H1 (cell line): ENCODE data around the gene KHDRBS1. TPM values are rescaled to one million over a fixed set of nuclear protein-coding genes. Genes with fewer than 3 reads are reported as not detected.

Source experiments
- CTCF ChIA-PET: fragments of 300-600 bp; sonication (Branson Sonifier 250); formaldehyde crosslinking; loops from one replicate; lab custom pipeline; 2021; ENCODE audit not compliant: partially characterized antibody; lab: Charles Lee
- POLR2A ChIA-PET: fragments of 300-600 bp; sonication (Branson Sonifier 250); formaldehyde crosslinking; loops from one replicate; lab custom pipeline; 2021; ENCODE audit warnings: inconsistent platforms; ENCODE audit not compliant: partially characterized antibody; lab: Charles Lee
- DNase-seq, 2 experiments: peaks; one replicate each; pipeline versions ENCODE4 v3.0.0 to v3.0.0-alpha.2; 2010 to 2022; ENCODE audit warnings: low spot score in 2 of 2, low read depth in 1 of 2, mixed read lengths in 1 of 2
- FAIRE-seq: peaks from 2 replicates; lab custom pipeline; 2011; peaks lifted over from hg19 to GRCh38; lab: Jason Lieb, UNC
- H2AFZ ChIP-seq: 2 replicates; pipeline ENCODE4 v1.8.1; 2012; ENCODE audit warnings: low read length, inconsistent platforms
- H2AK5ac ChIP-seq: 2 replicates; pipeline ENCODE4 v1.6.1; 2013; ENCODE audit warnings: low read depth, low read length
- H2BK120ac ChIP-seq: replicated peaks from 2 replicates; pipeline ENCODE3; 2013; ENCODE audit warnings: low read depth, low read length, inconsistent platforms
- H2BK12ac ChIP-seq: 2 replicates; pipeline ENCODE4 v1.6.1; 2013; ENCODE audit warnings: low read depth, low read length
- H2BK15ac ChIP-seq: 2 replicates; pipeline ENCODE4 v1.6.1; 2013; ENCODE audit warnings: low read length
- H2BK20ac ChIP-seq: 2 replicates; pipeline ENCODE4 v1.6.1; 2013; ENCODE audit warnings: low read length
- H2BK5ac ChIP-seq: 2 replicates; pipeline ENCODE4 v1.6.1; 2013; ENCODE audit warnings: low read depth, low read length
- H3K14ac ChIP-seq: 2 replicates; pipeline ENCODE4 v1.6.1; 2013; ENCODE audit warnings: inconsistent platforms; ENCODE audit not compliant: insufficient read length
- H3K18ac ChIP-seq: 2 replicates; pipeline ENCODE4 v1.6.1; 2013; ENCODE audit warnings: low read length; ENCODE audit errors: extremely low read depth
- H3K23ac ChIP-seq: 2 replicates; pipeline ENCODE4 v1.6.1; 2013; ENCODE audit warnings: inconsistent platforms; ENCODE audit not compliant: insufficient read length
- H3K23me2 ChIP-seq: 2 replicates; pipeline ENCODE4 v1.6.1; 2013; ENCODE audit warnings: low read depth, low read length
- H3K27ac ChIP-seq: 2 replicates; pipeline ENCODE4 v1.6.1; 2011; ENCODE audit warnings: low read depth, low read length, inconsistent platforms
- H3K27me3 ChIP-seq, 4 experiments: replicated peaks in 1 of 4; 1 replicate in 1 of 4; 2 replicates in 3 of 4; pipeline versions ENCODE4 v1.6.1 to v1.8.1; 2011 to 2013; ENCODE audit warnings: low read length in 3 of 4, mild to moderate bottlenecking in 3 of 4, inconsistent platforms in 2 of 4, mixed read lengths in 2 of 4, moderate library complexity in 1 of 4; ENCODE audit not compliant: control insufficient read depth in 3 of 4, insufficient read depth in 3 of 4; ENCODE audit errors: extremely low read depth in 1 of 4
- H3K36me3 ChIP-seq, 4 experiments: 2 replicates each; pipeline versions ENCODE4 v1.6.1 to v1.8.1; 2011 to 2013; ENCODE audit warnings: mild to moderate bottlenecking in 4 of 4, low read length in 3 of 4, moderate library complexity in 2 of 4, control low read depth in 1 of 4, inconsistent platforms in 1 of 4; ENCODE audit not compliant: insufficient read depth in 4 of 4, control insufficient read depth in 2 of 4
- H3K4ac ChIP-seq: replicated peaks from 2 replicates; pipeline ENCODE3; 2013; ENCODE audit warnings: low read length, low read depth, mixed read lengths, inconsistent platforms; ENCODE audit not compliant: insufficient read length
- H3K4me1 ChIP-seq, 4 experiments: replicated peaks in 1 of 4; 1 replicate in 1 of 4; 2 replicates in 3 of 4; pipeline versions ENCODE4 v1.6.1 to v1.8.1; 2011 to 2013; ENCODE audit warnings: low read length in 3 of 4, inconsistent platforms in 2 of 4, mixed read lengths in 1 of 4; ENCODE audit not compliant: insufficient read depth in 4 of 4, control insufficient read depth in 3 of 4
- H3K4me2 ChIP-seq, 2 experiments: 2 replicates each; pipeline versions ENCODE4 v1.6.1 to v1.8.1; 2011 to 2013; ENCODE audit warnings: low read depth in 2 of 2, low read length in 2 of 2, control low read depth in 1 of 2, inconsistent platforms in 1 of 2, mild to moderate bottlenecking in 1 of 2; ENCODE audit not compliant: insufficient read depth in 1 of 2
- H3K4me3 ChIP-seq, 4 experiments: fragments of 200-600, 300-600 bp in 1 of 4; sonication (generic), shearing (Covaris generic), sonication (Bioruptor Twin) in 1 of 4; 2 replicates each; pipeline versions ENCODE4 v1.5.1 to v1.8.1; 2011 to 2016; ENCODE audit warnings: low read length in 4 of 4, low read depth in 3 of 4, control low read depth in 2 of 4, inconsistent platforms in 2 of 4, mild to moderate bottlenecking in 2 of 4, mixed read lengths in 1 of 4, moderate library complexity in 1 of 4; ENCODE audit not compliant: insufficient read depth in 2 of 4; ENCODE audit errors: extremely low read depth in 1 of 4
- H3K56ac ChIP-seq: replicated peaks from 2 replicates; pipeline ENCODE3; 2013; ENCODE audit warnings: low read depth, mild to moderate bottlenecking, mixed read lengths, low read length, inconsistent platforms; ENCODE audit not compliant: insufficient read length
- H3K79me1 ChIP-seq: 2 replicates; pipeline ENCODE4 v1.6.1; 2013; ENCODE audit warnings: low read depth, low read length, control low read depth
- H3K79me2 ChIP-seq, 2 experiments: 2 replicates each; pipeline versions ENCODE4 v1.6.1 to v1.8.1; 2012 to 2013; ENCODE audit warnings: low read length in 2 of 2, mild to moderate bottlenecking in 2 of 2, inconsistent platforms in 1 of 2; ENCODE audit not compliant: insufficient read depth in 2 of 2, control insufficient read depth in 1 of 2
- H3K9ac ChIP-seq, 4 experiments: replicated peaks in 1 of 4; 1 replicate in 1 of 4; 2 replicates in 3 of 4; pipeline versions ENCODE4 v1.6.1 to v1.8.1; 2011 to 2013; ENCODE audit warnings: low read depth in 3 of 4, low read length in 3 of 4, control low read depth in 2 of 4, mild to moderate bottlenecking in 2 of 4, moderate library complexity in 2 of 4, inconsistent platforms in 1 of 4; ENCODE audit errors: extremely low read depth in 1 of 4
- H3K9me3 ChIP-seq, 2 experiments: 2 replicates each; pipeline versions ENCODE4 v1.6.1 to v1.8.1; 2012 to 2013; ENCODE audit warnings: mild to moderate bottlenecking in 2 of 2, moderate library complexity in 2 of 2, control low read depth in 1 of 2, inconsistent platforms in 1 of 2, low read depth in 1 of 2, low read length in 1 of 2, mixed read lengths in 1 of 2; ENCODE audit not compliant: insufficient read depth in 2 of 2
- H4K20me1 ChIP-seq, 2 experiments: replicated peaks in 1 of 2; 2 replicates each; pipeline versions ENCODE3 to v1.8.1; 2011 to 2013; ENCODE audit warnings: inconsistent platforms in 2 of 2, low read length in 2 of 2, mild to moderate bottlenecking in 1 of 2; ENCODE audit not compliant: insufficient read depth in 2 of 2, control insufficient read depth in 1 of 2
- H4K5ac ChIP-seq: 2 replicates; pipeline ENCODE4 v1.6.1; 2013; ENCODE audit warnings: low read length, low read depth, mixed read lengths, inconsistent platforms; ENCODE audit not compliant: insufficient read length
- H4K8ac ChIP-seq: 2 replicates; pipeline ENCODE4 v1.8.0; 2013; ENCODE audit warnings: mild to moderate bottlenecking, moderate library complexity, low read length, inconsistent platforms; ENCODE audit not compliant: insufficient read depth; ENCODE audit errors: extremely low read depth
- H4K91ac ChIP-seq: replicated peaks from 2 replicates; pipeline ENCODE3; 2013; ENCODE audit warnings: low read length, mixed read lengths, inconsistent platforms; ENCODE audit not compliant: insufficient read length
- CTBP2 ChIP-seq: IDR thresholded peaks from 2 replicates; pipeline ENCODE4 v1.7.0; 2011; ENCODE audit warnings: borderline replicate concordance, mild to moderate bottlenecking, moderate library complexity, mixed read lengths, low read length; ENCODE audit not compliant: insufficient read depth, insufficient read length
- NANOG ChIP-seq: IDR thresholded peaks from 2 replicates; pipeline ENCODE4 v1.6.1; 2011; ENCODE audit warnings: low read length, low read depth, mild to moderate bottlenecking, inconsistent platforms; ENCODE audit not compliant: insufficient read depth, poor library complexity, severe bottlenecking
- SP1 ChIP-seq: IDR thresholded peaks from 2 replicates; pipeline ENCODE4 v1.6.1; 2011; ENCODE audit warnings: low read depth, low read length
- SP4 ChIP-seq: IDR thresholded peaks from 2 replicates; pipeline ENCODE4 v1.6.1; 2012; ENCODE audit warnings: low read length, inconsistent platforms
- TEAD4 ChIP-seq: IDR thresholded peaks from 2 replicates; pipeline ENCODE4 v1.6.1; 2012; ENCODE audit warnings: low read depth, low read length, inconsistent platforms, mixed read lengths
- WGBS, 2 experiments: shearing (Covaris generic) in 1 of 2; methylation state at CpG; one replicate each; pipeline versions ENCODE4 v1.1.6 to v1.1.7; 2013 to 2015; ENCODE audit warnings: low lambda C conversion rate in 2 of 2, mixed read lengths in 2 of 2, inconsistent platforms in 1 of 2, low coverage in 1 of 2, missing lambda C conversion rate in 1 of 2; ENCODE audit not compliant: insufficient replicate concordance in 2 of 2, insufficient coverage in 1 of 2, insufficient read length in 1 of 2; ENCODE audit errors: extremely low coverage in 1 of 2, missing lambda C conversion rate in 1 of 2; 5-methylcytosine and 5-hydroxymethylcytosine counted together
- long read RNA-seq, 2 experiments: library from RNA in 1 of 2; library from capped mRNA in 1 of 2; stranded (forward); transcript quantifications; one replicate each; pipeline ENCODE4 v2.0.0, GENCODE V29; 2021; ENCODE audit warnings: inconsistent platforms in 1 of 2
- polyA minus RNA-seq, 3 experiments: library from RNA; depleted of rRNA, polyadenylated mRNA; stranded (reverse); fragments of >200 nt; gene quantifications; 1 replicate in 2 of 3; 2 replicates in 1 of 3; pipeline ENCODE4 v1.2.3, GENCODE V29; 2011
- polyA plus RNA-seq, 7 experiments: library from polyadenylated mRNA; depleted of rRNA in 3 of 7; stranded (reverse) in 5 of 7; unstranded in 2 of 7; fragments of >200 nt in 5 of 7; fragments of 200-250 nt in 2 of 7; gene quantifications; 1 replicate in 5 of 7; 2 replicates in 1 of 7; 4 replicates in 1 of 7; pipeline versions ENCODE4 v1.2.1 to v1.2.3, GENCODE V29; 2011 to 2013; ENCODE audit warnings: missing spikeins in 2 of 7, mixed read lengths in 2 of 7
- total RNA-seq: library from RNA; stranded (reverse); fragmentation: NEBNext Ultra II Directional; extraction: Animal tissue kit (Norgen Biotek cat#: 25700); gene quantifications from 2 replicates; pipeline ENCODE4 v1.2.1, GENCODE V29; 2021

Gene KHDRBS1, protein sequence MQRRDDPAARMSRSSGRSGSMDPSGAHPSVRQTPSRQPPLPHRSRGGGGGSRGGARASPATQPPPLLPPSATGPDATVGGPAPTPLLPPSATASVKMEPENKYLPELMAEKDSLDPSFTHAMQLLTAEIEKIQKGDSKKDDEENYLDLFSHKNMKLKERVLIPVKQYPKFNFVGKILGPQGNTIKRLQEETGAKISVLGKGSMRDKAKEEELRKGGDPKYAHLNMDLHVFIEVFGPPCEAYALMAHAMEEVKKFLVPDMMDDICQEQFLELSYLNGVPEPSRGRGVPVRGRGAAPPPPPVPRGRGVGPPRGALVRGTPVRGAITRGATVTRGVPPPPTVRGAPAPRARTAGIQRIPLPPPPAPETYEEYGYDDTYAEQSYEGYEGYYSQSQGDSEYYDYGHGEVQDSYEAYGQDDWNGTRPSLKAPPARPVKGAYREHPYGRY
- total RNA-seq (281 and 284 TPM in 2 replicates), polyA plus RNA-seq (2011; rRNA removed) (53.8 and 62.7 TPM in 2 replicates), polyA minus RNA-seq (2011; rRNA and poly(A)+ RNA removed) (49.3 and 53.9 TPM in 2 replicates)
- 64.7 TPM for polyA plus RNA-seq (2011; cell fraction: cytosol; rRNA removed)
- 110 TPM for polyA plus RNA-seq (2011; cell fraction: nucleus; rRNA removed)
- 171 to 223 TPM (median 192 TPM) in 4 replicates for polyA plus RNA-seq (2012, experiment 1 of 2)
- polyA plus RNA-seq (2012, experiment 2 of 2): 72.6 TPM
- 218 TPM for polyA plus RNA-seq (2013, experiment 1 of 2)
- polyA plus RNA-seq (2013, experiment 2 of 2): 211 TPM
- polyA minus RNA-seq (2011; cell fraction: cytosol; rRNA and poly(A)+ RNA removed): 93.5 TPM
- 69.0 TPM for polyA minus RNA-seq (2011; cell fraction: nucleus; rRNA and poly(A)+ RNA removed)
- long read RNA-seq, experiment 1, transcript KHDRBS1-202 (9 exons, 2,757 nt): major isoform, 108 of 354 reads
- long read RNA-seq, experiment 1, partial matches to known transcripts: 227 of 354 reads
- long read RNA-seq, experiment 1, other reads (novel, unspliced or antisense): 17 of 354 reads
- long read RNA-seq, experiment 2, partial matches to known transcripts: 12 of 16 reads
- long read RNA-seq, experiment 2, other reads (novel, unspliced or antisense): 3 of 16 reads

DNA sequence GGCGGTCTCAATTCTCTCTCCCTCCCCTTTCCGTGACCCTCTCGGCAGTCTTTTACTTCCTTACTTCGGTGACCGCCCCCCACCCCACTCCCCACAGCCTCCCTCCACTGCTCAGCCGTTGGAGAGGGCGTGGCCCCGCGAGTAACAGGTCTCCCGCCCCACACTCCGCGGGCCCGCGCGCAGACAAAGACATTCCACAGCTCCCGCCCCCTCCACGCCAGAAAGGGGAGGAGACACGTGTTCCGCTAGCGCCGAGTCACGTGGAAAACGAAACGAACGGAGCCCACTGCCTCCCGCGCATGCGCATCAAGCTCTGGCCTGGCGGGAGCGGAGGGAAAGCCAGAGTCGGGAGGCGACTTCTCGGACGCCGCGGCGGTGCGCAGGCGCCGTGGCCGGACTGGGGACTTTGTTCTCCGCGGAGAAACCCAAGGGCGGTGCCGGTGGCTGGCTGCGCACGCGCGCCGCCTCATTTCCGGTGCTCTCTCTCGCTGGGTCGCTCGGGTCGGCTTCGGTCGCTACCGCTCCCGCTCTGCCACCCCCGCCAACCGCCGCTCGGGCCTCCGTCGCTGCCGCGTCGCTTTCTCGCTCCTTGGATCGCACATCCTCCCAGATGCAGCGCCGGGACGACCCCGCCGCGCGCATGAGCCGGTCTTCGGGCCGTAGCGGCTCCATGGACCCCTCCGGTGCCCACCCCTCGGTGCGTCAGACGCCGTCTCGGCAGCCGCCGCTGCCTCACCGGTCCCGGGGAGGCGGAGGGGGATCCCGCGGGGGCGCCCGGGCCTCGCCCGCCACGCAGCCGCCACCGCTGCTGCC lies at the start of gene KHDRBS1:
TSS of gene KHDRBS1 (plus strand) at position 483 of the 813 bp plus-strand sequence. CDS start at position 611, 128 bp downstream.
- peak within 1 kb of the TSS; percentile 98 for H3K4ac ChIP-seq
- H3K23me2 ChIP-seq: peaks cover 5% of the 10 kb centered on the region
- no peak for TF ChIP-seq NANOG
- TF ChIP-seq SP4: peak; percentile 92; the same call in 1 of the 2 replicates
- TF ChIP-seq SP1: no peak
- TF ChIP-seq TEAD4: peak; percentile 71; the same call in 1 of the 2 replicates
- TF ChIP-seq CTBP2: no peak

More for the DNA sequence above, at the start of gene KHDRBS1:
- Histone ChIP-seq H2BK5ac (peak within 1 kb of the TSS; percentile 95), H3K56ac (peak within 1 kb of the TSS; percentile 96), H3K36me3 (peaks cover 0 to 7% (median 3%) of the 10 kb centered on the region in 4 experiments; a peak in 4 of 8 replicates), H3K4me1 (peaks cover 0 to 9% (median 7%) of the 10 kb centered on the region in 4 experiments; a peak in 5 of 7 replicates), H2AFZ (no peak within 1 kb of the TSS), H3K18ac (peak within 1 kb of the TSS; percentile 99), H3K9ac (peak within 1 kb of the TSS; percentile 86 to 99 (median 94)), H3K4me2 (peak within 1 kb of the TSS; percentile 85 to 89), H3K79me2 (peaks cover 31 to 48% of the 10 kb centered on the region in 2 experiments), H3K27ac (peak within 1 kb of the TSS; percentile 91), H3K4me3 (peak within 1 kb of the TSS; percentile 65 to 98 (median 95)), H2BK20ac (0 out of 2 replicates have a peak within 1 kb of the TSS, but pooled peaks have one; percentile 48), H3K14ac (no peak within 1 kb of the TSS), H3K79me1 (no peaks in the 10 kb centered on the region), H4K8ac (peak within 1 kb of the TSS; percentile 91), H2BK120ac (peak within 1 kb of the TSS; percentile 88), H3K23ac (no peak within 1 kb of the TSS), H2BK12ac (peak within 1 kb of the TSS; percentile 27), H4K20me1 (peaks cover 22 to 23% of the 10 kb centered on the region in 2 experiments), H3K9me3 (no peaks in the 10 kb centered on the region), H3K27me3 (no peaks in the 10 kb centered on the region), H4K91ac (peak within 1 kb of the TSS; percentile 96), H2AK5ac (peak within 1 kb of the TSS; percentile 91), H2BK15ac (peak within 1 kb of the TSS; percentile 81; the same call in 1 of the 2 replicates), H4K5ac (peak within 1 kb of the TSS; percentile 98)
- WGBS, 2 experiments: 1% methylated on average over 61 of the region's 101 CpGs; no CpG with 5 or more reads in 1 of the 2 experiments
- ChIA-PET POLR2A (interaction anchor here (0.6 to 5.2 kb wide), 17 partner anchors 9 to 804 kb away, joined by 3 to 49 read pairs (median 4); partner anchors contain the start of genes KPNA6, S100PBP and TMEM39B), CTCF (interaction anchor here (2.2 kb wide), 1 partner anchor 9 kb away, joined by 15 read pairs; no protein-coding TSS in a partner anchor)
- FAIRE-seq (no peak), DNase-seq (peak; percentile 93 to 96)
